GM18520 (cell line): ENCODE data around the gene TSTD1.

Experiments
- ATAC-seq: cut with Tn5 transposase; IDR thresholded peaks from one replicate; pipeline ENCODE4 v1.9.1; 2021; ENCODE audit not compliant: unreplicated experiment

The TSTD1 gene, protein sequence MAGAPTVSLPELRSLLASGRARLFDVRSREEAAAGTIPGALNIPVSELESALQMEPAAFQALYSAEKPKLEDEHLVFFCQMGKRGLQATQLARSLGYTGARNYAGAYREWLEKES

DNA sequence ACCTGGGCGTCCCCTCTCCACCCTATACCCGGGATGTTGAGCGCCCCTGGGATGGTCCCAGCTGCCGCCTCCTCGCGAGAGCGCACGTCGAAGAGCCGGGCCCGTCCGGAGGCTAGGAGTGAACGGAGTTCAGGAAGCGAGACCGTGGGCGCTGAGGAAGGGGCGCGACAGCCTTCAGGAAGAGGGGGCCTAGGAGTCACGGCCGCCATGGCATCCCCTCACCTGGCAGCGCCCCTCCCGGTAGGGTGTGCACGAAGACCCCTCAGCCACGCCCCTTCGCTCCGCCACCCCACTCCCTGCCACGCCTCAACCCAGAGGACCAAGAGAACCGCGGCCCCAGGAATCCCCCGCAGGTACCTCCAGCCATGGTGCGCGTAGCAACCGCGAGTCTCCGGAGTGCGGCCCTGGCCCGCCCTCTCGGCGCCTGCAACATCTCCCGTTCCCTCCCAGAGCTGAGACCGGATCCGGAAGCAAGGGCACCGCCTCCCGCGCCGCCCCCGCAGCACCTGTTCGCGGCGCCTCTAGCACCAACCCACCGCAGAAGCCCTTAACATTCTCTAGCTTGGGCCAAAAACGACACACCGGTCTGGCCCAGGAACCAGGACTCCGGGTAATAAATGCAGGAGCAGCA lies at the start of gene TSTD1:
TSS of gene TSTD1 (minus strand) at position 442 of the 631 bp plus-strand sequence. CDS start at position 367, 75 bp downstream.
- ATAC-seq = peak; percentile 71

DNA sequence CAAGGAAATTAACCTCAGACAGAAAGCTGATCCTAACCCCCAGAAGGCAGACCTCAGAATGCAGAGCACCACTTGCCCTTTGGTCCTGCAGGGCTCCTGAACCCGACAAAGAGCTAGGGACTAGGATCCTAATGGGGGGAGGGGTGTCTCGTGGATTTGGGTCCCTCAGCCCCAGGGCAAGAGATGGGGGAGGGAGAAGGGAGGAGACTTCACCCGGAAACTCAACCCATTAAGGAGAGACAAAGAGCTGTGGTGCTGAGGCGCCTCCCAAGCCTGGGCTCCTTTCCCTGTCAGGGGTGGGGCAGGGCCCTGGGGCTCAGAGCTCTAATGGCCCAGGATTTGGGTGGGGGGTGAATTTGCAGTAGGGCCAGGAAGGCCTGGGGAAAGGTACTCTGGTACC lies 47.7 kb upstream of the TSTD1 start:
- ATAC-seq = no peak

DNA sequence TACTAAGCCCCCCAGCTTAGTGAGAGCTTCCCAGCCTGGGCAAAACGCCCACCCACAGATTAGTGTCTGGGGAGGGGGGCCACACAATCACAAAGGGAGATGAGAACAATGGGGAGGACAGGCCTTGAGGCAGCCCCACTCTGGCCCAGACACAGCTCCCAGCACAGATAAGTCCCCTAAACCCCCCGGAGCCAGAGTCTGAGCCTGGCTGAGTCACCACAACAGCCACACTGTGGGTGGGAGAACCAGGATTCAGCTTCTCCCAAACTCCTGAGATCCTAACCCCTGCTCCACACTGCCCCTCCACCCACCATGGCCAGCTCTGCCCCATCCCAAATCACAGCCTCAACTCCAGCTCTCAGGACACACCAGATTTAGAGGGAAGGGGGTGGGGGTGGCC lies 46.4 kb upstream of the TSTD1 start:
- ATAC-seq = no peak

DNA sequence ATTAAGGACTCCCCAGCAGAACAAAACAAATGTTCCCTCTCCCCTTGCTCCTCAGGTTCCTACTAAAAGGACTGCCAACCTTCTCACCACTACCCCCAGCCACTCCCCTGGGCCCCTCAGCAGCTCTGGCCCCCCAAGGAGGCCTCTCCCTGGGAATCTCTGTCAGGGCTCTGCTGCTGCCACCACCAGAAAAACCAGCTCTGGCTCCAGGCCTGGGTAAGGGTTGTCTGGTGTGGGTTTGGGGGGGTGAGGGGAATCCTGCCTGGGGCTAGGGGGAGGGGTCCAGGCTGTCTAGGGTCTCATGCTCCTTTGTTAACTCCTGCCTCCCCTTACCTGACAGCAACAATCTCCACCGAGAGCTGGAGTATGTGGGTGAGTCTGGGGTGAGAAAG lies 45.8 kb upstream of the TSTD1 start:
- no peak for ATAC-seq

DNA sequence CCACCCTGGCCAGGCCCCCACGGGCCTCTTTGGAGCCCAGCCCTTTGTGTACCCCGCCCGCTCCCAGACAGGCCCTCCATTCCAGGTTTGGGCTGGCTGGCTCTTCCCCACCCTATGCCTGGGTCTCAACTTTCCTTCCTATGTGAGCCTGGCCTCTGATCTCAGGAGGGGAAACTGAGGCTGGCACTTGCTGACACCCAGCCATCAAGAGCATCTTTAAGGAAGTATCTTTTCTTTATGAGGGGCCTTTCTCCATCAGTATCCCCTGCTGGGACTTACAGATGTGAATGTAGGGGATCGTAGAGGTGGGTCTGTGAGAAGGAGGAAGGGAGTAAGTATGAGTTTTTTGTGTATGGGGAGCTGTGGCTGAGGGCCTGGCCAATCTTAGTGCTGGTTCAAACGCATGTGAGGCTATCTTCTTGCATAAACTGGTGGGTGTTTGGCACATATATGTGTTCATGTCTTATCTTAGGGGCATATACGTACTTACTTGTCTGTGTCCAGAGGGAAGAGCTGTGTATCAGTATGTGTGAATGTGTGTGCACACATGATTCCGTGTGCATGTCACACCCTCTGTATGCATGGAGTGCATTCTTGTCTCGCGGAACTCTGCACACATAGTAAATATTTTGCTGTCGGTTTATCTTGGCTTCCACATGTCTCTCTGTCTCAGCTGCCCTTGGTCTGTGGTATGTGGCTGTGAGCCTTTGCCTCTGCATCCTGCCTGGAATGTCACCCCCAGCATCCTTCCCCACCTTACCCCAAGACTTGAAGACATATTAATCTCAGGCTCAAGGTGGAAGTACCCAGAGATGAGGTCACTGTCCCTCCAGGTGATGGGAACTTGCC lies 45.2 kb upstream of the TSTD1 start:
- ATAC-seq = no peak

DNA sequence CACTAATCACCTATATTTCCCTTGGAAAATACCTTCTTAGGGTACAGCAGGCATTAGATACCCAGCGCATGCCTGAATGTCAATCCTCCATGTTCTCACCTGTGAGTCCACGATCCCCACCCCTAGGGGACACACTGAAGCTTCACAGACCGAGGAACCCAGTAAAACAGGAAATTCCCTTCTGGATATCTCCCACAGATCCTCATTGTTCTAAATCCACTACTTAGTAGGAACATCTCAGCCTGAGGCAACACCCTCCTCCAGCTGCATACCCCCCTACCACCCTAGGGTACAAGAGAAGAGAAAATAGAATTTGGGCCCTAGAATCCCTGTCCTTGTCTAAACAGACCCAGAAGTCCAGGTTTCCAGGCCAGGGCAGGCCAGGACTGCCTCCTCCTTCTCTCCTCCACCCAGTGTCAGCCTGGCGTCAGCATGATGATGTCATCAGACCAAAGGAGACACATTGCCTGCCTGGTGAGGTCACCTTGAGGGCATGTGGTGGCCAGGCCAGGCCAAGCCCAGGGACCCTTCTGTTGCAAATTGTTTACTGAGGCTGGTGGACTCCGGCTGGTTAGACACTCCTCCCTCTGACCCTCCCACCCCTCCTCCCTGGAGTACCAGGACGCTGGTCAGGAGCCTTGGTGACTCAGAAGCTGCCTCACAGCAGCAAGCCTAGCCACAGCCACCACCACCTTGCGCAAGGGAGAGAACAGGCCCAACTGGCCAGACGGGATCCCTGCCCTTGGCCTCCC lies 44.4 kb upstream of the TSTD1 start:
- ATAC-seq = no peak

DNA sequence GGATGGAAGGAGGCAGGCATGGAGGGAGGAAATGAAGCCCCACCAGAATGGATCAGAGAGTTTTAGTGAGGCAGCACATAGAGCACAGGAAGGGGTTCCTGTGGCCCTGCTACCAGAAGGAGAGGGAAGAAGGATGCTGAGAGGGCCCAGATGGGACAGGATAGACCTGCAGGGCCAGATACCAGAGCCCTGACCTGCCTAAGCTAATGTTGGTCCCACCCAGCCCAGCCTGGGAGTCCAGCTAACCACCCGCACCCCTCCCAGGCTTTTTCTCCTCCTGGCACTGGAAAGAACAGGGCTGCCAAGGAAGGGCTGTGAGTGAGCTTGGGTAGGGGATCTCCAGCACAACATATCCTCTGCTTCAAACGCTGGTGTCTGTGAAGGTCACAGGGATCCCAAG lies 43.7 kb upstream of the TSTD1 start:
- ATAC-seq = no peak

DNA sequence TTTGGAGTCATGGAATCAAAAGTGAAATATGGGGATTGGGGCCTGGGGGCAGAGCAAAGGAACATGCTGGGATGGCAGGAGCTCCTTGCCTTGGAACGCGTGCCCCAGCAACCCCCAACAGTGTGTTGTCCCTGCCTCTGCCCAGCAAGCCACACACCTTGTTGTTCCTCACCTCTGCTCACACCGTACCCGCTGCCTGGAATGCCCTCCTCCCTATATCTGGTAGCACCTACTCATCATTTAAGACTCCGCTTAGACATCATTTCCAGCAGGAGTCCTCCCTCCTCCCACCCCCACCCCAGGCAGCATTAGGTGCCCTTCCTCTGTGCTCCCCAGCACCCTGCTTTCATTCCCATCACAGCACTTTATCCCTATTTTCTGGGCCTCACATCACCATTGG lies 42.8 kb upstream of the TSTD1 start:
- no peak for ATAC-seq

DNA sequence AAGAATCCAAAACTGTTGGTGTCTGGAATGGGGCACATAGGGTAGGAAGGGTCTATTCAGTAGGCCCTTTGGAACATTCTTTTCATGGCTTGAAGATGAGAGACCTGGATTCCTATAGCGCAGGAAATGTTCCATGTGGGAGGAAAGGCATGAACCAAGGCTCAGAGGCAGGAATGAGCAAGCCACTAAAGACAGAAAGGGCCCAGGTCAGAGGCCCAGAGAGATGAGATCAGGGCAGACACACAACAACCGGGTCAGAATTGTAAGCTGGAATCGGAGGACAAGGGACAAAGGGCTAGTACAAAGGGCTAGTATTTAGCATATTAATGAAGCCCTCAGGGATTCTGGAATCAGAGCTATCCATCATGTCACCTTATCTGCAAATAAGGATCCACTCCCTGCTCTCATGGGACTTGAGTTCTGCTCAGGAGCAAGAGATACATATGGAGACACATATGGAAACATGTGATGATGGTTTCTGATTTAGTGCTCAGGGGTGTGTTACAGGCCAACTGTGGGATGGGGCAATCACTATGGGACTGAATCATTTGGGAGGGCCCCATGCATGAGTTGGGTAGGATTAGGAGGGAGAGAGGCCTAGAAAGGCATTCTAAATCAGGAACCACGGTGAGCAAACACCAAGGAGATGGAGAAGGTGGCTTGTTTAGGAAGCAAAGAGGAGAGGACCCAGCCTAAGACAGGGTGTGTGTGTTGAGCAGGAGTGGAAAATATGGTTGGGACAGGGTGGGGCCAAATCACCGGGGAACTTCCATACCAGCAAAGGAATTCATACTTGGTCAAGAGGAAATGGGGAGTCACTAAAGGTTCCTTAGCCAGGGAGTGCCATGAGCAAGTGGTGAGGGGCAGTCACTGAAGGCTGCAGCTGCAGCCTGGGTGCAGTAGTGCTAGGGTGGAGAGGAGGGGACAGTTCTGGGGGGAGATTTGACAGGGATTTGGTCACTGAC lies 42.0 kb upstream of the TSTD1 start:
- ATAC-seq = no peak

DNA sequence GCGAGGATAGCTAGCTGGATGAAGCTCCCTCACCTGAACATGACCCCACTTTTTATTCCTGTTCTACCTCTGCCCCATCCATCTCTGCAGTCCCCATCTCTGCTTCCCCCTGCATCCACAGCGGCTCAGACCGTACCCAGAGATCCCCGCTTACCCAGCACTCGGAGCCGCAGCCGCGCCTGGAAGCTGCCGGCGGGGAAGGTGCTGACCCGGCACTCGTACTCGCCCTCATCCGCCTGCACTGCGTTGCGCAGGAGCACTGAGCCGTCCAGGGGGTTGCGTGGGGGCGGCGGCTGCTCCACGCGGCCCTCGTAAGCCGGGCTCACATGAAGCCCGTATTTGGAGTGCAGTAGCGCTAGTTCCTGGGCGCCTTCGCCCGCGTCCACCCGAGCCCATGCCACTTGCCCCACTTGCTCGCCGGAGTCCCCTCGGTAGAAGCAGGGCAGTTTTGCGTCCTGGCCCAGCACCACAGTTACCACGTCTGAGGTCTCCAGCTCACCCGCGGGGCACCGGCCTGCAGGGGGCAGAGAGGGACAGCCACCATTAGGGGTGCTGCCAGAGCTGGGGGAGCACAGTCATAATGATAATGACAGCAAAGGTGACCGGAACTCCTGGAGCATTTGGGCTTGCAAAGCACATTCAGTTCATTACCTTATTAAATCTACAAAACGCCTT lies 40.8 kb upstream of the TSTD1 start:
- no peak for ATAC-seq

DNA sequence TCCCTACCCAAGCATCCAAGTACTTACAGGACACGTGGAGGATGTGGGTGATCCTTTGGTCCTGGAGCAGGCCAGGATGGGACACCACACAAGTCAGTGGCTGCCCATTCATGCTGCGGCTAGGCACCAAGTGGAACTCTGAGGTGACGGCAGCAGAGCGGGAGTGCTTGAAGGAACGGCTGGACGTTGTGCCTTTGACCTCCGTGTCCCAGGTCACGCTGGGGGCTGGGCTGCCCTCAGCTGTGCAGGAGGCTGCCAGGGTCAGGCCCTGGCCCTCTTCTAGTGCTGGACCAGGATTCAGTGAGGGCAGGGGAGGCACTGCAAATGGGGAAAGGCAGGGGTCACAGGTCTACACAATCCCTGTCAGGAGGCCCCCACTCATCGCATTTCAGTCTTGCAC lies 38.7 kb upstream of the TSTD1 start:
- no peak for ATAC-seq

DNA sequence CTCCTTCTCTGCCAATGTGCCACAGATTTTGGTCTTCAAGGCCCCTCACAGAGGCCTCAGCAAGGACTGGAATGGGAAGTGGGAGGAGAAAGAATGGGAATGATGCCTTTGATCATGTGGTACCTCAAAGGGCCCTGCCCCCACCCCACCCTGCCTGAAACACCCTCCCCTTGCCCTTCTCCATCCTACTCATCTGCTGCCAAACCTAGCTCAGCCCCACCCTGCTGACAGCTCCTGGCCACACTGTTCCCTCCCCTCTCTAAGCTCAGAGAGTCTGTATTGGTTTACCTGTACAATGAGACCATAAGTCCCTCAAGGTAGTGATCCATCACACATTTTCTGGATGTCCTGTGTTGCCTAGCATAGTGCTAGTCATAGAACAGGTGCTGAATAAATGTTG lies 37.6 kb upstream of the TSTD1 start:
- no peak for ATAC-seq

DNA sequence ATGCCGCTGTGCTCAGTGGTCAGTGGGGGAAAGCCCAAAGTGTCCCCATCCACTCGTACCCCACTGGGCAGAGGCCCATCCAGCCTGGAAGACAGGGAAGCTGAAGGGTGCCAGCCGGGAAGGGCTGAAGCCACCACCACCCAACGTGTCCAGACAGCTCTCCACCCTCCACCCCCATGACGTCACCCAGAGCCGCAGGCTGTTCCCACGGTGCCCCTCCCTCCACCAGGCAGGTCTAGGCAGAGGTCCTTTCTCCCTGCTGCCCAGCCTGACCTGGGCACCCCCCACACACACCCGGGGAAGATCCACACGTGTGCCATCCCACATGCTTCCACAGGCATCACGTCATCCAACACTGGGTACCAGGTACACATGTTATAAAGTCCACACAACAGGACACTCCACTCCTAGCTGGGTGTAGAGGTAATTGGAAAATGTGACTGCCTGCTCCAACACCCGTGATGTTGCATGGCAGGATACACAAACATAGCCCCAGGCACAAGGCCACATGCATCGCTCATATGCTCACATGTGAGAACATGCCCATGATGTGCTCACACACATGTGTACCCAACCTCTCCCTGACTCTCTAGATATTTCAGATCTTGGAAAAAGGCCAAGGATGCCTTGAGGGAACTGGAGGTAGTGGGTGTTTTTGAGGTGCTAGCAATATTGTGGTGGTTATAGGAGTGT lies 36.1 kb upstream of the TSTD1 start:
- ATAC-seq = no peak

DNA sequence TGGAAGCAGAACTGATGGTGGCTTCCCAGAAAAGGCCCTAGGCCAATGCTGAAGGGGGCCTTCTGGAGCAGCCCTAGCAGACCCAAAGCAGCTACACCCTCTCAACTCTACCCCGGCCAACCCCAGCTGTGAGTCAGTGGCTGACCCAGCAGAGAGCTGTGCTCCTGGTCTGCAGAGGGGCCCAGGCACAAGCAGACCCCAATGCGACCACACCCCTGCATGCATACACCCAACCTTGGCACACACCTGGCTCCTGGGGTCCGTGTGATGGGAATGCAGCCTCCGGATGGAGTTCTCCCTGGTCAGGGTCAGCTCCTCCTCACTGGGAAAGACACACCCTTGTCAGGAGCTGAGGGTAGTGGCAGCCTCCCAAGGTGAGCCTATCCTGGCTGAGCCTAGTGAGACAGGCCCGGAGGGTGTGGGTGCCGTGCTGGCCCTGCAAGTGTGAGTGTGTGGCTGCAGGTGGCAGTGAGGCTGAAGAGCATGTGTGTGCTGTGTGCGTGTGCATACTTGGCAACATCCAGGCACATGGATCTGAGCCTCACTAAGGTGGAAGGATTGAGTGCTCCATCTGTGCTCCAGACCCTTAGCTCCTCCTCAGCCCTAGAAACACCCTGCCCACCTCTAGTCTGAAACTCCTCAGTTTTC lies 34.8 kb upstream of the TSTD1 start:
- ATAC-seq = no peak

DNA sequence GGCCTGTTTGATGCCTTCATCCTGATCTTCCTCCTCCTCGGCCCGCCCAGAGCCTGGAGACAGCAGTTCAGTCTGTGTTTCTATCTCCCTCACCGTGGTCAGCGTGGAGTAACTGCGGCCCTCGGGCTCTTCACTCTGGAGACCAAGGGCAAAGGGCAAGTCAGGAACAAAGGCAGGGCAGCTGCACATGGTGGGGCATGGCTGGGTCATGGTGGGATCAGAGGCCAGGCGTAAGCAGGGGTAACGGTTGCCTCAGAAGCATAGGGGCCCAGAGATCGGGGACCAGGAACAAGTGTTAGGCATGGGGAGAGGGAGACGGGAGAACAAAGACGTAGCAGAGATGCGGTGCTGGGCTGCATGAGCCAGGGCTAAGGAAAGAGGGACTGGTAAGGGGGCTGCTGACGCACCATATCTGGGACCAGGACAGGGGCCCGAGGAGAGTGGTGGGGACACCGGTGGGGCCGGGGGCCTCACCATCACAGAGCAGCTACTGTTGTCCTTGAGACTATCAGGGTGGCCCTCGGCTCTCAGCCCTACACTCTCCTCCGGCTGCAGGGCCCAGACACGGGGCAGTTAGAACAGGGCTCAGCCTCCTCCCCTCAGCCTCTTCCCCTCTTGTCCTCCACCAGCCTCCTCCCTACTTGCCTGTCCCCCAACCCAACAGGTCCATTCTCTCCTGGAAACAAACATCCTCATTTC lies 34.1 kb upstream of the TSTD1 start:
- ATAC-seq = no peak

DNA sequence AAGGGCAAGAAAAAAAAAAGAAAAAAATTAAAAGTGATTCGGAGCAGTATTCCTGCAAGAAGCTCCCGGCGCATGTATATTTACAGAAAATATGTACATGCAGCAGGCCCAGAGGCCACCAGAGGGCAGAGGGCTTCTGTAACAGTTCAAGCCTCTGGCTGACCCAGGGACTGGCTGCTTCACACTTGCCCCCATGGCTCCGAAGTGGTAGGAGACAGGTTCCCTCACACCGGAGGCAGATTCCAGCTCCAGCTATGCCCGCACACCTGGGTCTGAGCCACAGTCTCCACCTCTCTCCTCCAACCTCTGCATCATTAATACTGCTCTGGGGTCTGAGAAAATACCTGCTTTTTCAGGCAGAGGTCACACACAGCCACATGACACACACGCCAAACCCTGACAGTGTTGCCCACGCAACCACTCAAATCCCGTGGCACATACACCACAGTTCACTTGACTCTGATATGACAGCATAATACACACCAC lies 33.2 kb upstream of the TSTD1 start:
- no peak for ATAC-seq

DNA sequence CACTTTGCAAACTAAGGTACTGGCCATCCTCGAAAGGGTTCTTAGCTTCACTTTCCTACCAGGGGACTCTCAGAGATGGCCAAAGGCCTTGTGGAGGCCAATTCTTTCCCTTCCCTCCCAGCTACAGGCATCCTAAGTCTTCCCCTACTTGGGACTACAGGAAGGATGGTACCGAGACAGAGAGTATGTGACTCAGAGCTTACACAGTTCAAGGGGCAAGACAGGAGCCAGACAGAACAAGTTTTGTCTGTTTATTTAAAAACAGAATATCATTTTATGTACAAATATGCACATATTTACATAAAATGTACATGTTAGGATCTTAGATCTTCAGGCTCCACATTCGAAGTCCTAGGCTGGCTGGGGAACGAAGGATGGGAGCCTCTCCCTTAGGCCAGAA lies 32.0 kb upstream of the TSTD1 start:
- no peak for ATAC-seq

DNA sequence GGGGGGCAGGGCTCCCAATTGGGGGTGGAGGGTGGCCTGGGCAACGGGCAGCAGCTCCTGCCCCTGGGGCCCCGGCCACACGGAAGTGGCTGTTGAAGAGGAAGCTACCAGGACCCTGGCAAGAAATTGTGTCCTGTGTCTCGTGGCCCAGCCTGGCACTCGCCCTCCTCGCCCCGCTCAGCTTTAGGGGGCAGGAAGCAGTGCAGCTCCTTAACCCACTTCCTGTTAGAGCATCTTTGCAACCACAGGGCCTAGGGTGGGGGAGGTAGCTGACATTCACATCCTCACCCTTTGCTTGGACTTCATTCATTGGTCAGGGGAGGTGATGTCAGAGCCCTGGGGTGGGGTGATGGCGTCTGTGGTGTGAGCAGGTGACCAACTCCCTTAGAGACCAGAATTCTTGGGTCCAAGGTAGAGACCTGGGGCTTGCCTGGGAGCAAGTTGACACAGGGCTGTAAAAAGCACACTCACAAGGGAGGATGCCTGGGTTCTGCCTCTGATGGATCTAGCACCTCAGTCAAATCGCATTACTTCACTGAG lies 31.0 kb upstream of the TSTD1 start, which contains the start of gene ARHGAP30:
TSS of gene ARHGAP30 (minus strand) at position 161 of the 540 bp plus-strand sequence. CDS start 267 bp downstream, outside the sequence.
- ATAC-seq = peak; percentile 76
